ENCODE data around the gene NTRK3. TPM values are rescaled to one million over a fixed set of nuclear protein-coding genes. Genes with fewer than 3 reads are reported as not detected.

NTRK3 gene
- total RNA-seq, 1 donor from 2014 or later: not detected

- TF ChIP-seq CTCF (IDR thresholded peaks at IDR 0.05): no peak
- Mint-ChIP-seq H3K27ac (ENCODE audit: unreplicated experiment) (no peak overlapping the region), H3K27me3 (ENCODE audit: unreplicated experiment) (no peaks in the 10 kb centered on the region), H3K4me1 (ENCODE audit: unreplicated experiment) (no peaks in the 10 kb centered on the region), H3K36me3 (ENCODE audit: unreplicated experiment) (no peaks in the 10 kb centered on the region), H3K9me3 (ENCODE audit: unreplicated experiment) (peaks cover 12% of the 10 kb centered on the region), H3K4me3 (ENCODE audit: unreplicated experiment) (no peak overlapping the region)
- no peak for DNase-seq (ENCODE audit: extremely low spot score, unreplicated experiment)
These were observed 142.8 kb downstream of the NTRK3 start for GRCh38 chr15:88113613-88114308.

GRCh38 chr15:88108991-88109390, 147.5 kb downstream of the NTRK3 start:
- no peaks in the 10 kb centered on the region for H3K27me3 Mint-ChIP-seq (ENCODE audit: unreplicated experiment)
- no peak overlapping the region for H3K4me3 Mint-ChIP-seq (ENCODE audit: unreplicated experiment)
- H3K4me1 Mint-ChIP-seq (ENCODE audit: unreplicated experiment): no peaks in the 10 kb centered on the region
- no peak for TF ChIP-seq CTCF (IDR thresholded peaks at IDR 0.05)
- DNase-seq (ENCODE audit: extremely low spot score, unreplicated experiment): no peak
- H3K27ac Mint-ChIP-seq (ENCODE audit: unreplicated experiment): no peak overlapping the region
- H3K9me3 Mint-ChIP-seq (ENCODE audit: unreplicated experiment): peaks cover 17% of the 10 kb centered on the region
- no peaks in the 10 kb centered on the region for H3K36me3 Mint-ChIP-seq (ENCODE audit: unreplicated experiment)

- no peak for DNase-seq (ENCODE audit: extremely low spot score, unreplicated experiment)
- no peak overlapping the region for H3K27ac Mint-ChIP-seq (ENCODE audit: unreplicated experiment)
- TF ChIP-seq CTCF (IDR thresholded peaks at IDR 0.05): no peak
- H3K36me3 Mint-ChIP-seq (ENCODE audit: unreplicated experiment): no peaks in the 10 kb centered on the region
- H3K27me3 Mint-ChIP-seq (ENCODE audit: unreplicated experiment): no peaks in the 10 kb centered on the region
- no peaks in the 10 kb centered on the region for H3K4me1 Mint-ChIP-seq (ENCODE audit: unreplicated experiment)
- peaks cover 17% of the 10 kb centered on the region for H3K9me3 Mint-ChIP-seq (ENCODE audit: unreplicated experiment)
- H3K4me3 Mint-ChIP-seq (ENCODE audit: unreplicated experiment): no peak overlapping the region
These were observed 148.1 kb downstream of the NTRK3 start for GRCh38 chr15:88108477-88108876.

GRCh38 chr15:88106074-88106473, 150.5 kb downstream of the NTRK3 start:
- TF ChIP-seq CTCF (IDR thresholded peaks at IDR 0.05): no peak
- H3K9me3 Mint-ChIP-seq (ENCODE audit: unreplicated experiment): peaks cover 25% of the 10 kb centered on the region
- DNase-seq (ENCODE audit: extremely low spot score, unreplicated experiment): no peak
- no peaks in the 10 kb centered on the region for H3K4me1 Mint-ChIP-seq (ENCODE audit: unreplicated experiment)
- H3K36me3 Mint-ChIP-seq (ENCODE audit: unreplicated experiment): no peaks in the 10 kb centered on the region
- no peak overlapping the region for H3K4me3 Mint-ChIP-seq (ENCODE audit: unreplicated experiment)
- no peaks in the 10 kb centered on the region for H3K27me3 Mint-ChIP-seq (ENCODE audit: unreplicated experiment)
- no peak overlapping the region for H3K27ac Mint-ChIP-seq (ENCODE audit: unreplicated experiment)

GRCh38 chr15:88104357-88104756, 152.2 kb downstream of the NTRK3 start:
- DNase-seq (ENCODE audit: extremely low spot score, unreplicated experiment): no peak
- no peaks in the 10 kb centered on the region for H3K4me1 Mint-ChIP-seq (ENCODE audit: unreplicated experiment)
- no peaks in the 10 kb centered on the region for H3K27me3 Mint-ChIP-seq (ENCODE audit: unreplicated experiment)
- no peak overlapping the region for H3K27ac Mint-ChIP-seq (ENCODE audit: unreplicated experiment)
- no peaks in the 10 kb centered on the region for H3K36me3 Mint-ChIP-seq (ENCODE audit: unreplicated experiment)
- peaks cover 19% of the 10 kb centered on the region for H3K9me3 Mint-ChIP-seq (ENCODE audit: unreplicated experiment)
- no peak overlapping the region for H3K4me3 Mint-ChIP-seq (ENCODE audit: unreplicated experiment)
- TF ChIP-seq CTCF (IDR thresholded peaks at IDR 0.05): no peak

Measured in osteocyte (in vitro differentiated cells).